K562 (cell line): Measurements from ENCODE around the gene BRF1. TPM values are rescaled to one million over a fixed set of nuclear protein-coding genes. Genes with fewer than 3 reads are reported as not detected.
A peak's percentile ranks its signal among the peaks of the same experiment; 100 is the strongest.
"Not testable (repeated sequence)": the region's sequence is repeated elsewhere in the genome, so short reads cannot be mapped to it uniquely, and the experiment has no call there.

Source experiments
- ATAC-seq: fragments of 200-7000 bp; cut with Tn5 transposase; 3 replicates; pipeline ENCODE4 v1.9.1; 2020; ENCODE audit warnings: moderate library complexity
- BruUV-seq: library from RNA; stranded (reverse); fragments of 400-500 nt; replicated peaks from 2 replicates; lab custom pipeline; 2021; lab: Mats Ljungman, UMichigan
- CTCF ChIA-PET: fragments of 300-600 bp; formaldehyde crosslinking; extraction: SDS; loops from one replicate; lab custom pipeline; 2021; ENCODE audit warnings: low intra/inter-chr PET ratio; lab: Yijun Ruan, JAX
- POLR2A ChIA-PET: fragments of 300-600, 350-650 bp; sonication (Branson Sonifier 250); formaldehyde crosslinking; extraction: SDS; loops from one replicate; lab custom pipeline; 2021; ENCODE audit warnings: antibody characterized with exemption, inconsistent platforms; lab: Yijun Ruan, JAX
- DNase-seq, 4 experiments: peaks; one replicate each; pipeline versions ENCODE4 v3.0.0 to v3.0.0-alpha.2; 2011 to 2018; ENCODE audit warnings: low spot score in 3 of 4, mixed read lengths in 3 of 4; ENCODE audit errors: extremely low read depth in 1 of 4
- FAIRE-seq: peaks from 2 replicates; lab custom pipeline; 2011; peaks lifted over from hg19 to GRCh38; lab: Jason Lieb, UNC
- H2AFZ ChIP-seq: 2 replicates; pipeline ENCODE4 v1.6.0; 2011; ENCODE audit warnings: low read depth, low read length, control low read depth, inconsistent platforms
- H3K27ac ChIP-seq: fragments of 200-600 bp; 3 replicates; pipeline ENCODE4 v1.8.0; 2011; ENCODE audit warnings: low read depth, mild to moderate bottlenecking, control low read depth, inconsistent platforms, low read length, moderate library complexity, mixed read lengths; ENCODE audit errors: extremely low read depth
- H3K27me3 ChIP-seq, 2 experiments: fragments of 300-600 bp in 1 of 2; 2 replicates in 1 of 2; 3 replicates in 1 of 2; pipeline versions ENCODE4 v1.6.0 to v1.8.0; 2011; ENCODE audit warnings: inconsistent platforms in 2 of 2, low read length in 2 of 2, mild to moderate bottlenecking in 1 of 2, mixed read lengths in 1 of 2, moderate library complexity in 1 of 2; ENCODE audit not compliant: control insufficient read depth in 2 of 2, insufficient read depth in 2 of 2
- H3K36me3 ChIP-seq: fragments of 300-600 bp; 3 replicates; pipeline ENCODE4 v1.8.0; 2011; ENCODE audit warnings: mild to moderate bottlenecking, low read length, inconsistent platforms; ENCODE audit not compliant: control insufficient read depth, insufficient read depth
- H3K4me1 ChIP-seq, 2 experiments: fragments of 200-600 bp in 1 of 2; replicated peaks in 1 of 2; 2 replicates in 1 of 2; 3 replicates in 1 of 2; pipeline versions ENCODE4 v1.5.1 to v1.8.0; 2011; ENCODE audit warnings: inconsistent platforms in 2 of 2, low read length in 2 of 2, mild to moderate bottlenecking in 1 of 2, mixed read lengths in 1 of 2, moderate library complexity in 1 of 2; ENCODE audit not compliant: control insufficient read depth in 2 of 2, insufficient read depth in 2 of 2
- H3K4me2 ChIP-seq: 2 replicates; pipeline ENCODE4 v1.6.1; 2011; ENCODE audit warnings: low read length, control low read depth, inconsistent platforms, mixed read lengths; ENCODE audit not compliant: insufficient read depth
- H3K4me3 ChIP-seq: fragments of 200-600 bp; sonication (generic), shearing (Covaris generic); 2 replicates; pipeline ENCODE4 v1.5.1; 2016; ENCODE audit warnings: control low read depth, inconsistent platforms
- H3K79me2 ChIP-seq: fragments of 200-600 bp; 3 replicates; pipeline ENCODE4 v1.8.0; 2011; ENCODE audit warnings: low read length, inconsistent platforms; ENCODE audit not compliant: control insufficient read depth, insufficient read depth
- H3K9ac ChIP-seq, 2 experiments: 2 replicates each; pipeline versions ENCODE4 v1.6.0 to v1.6.1; 2011; ENCODE audit warnings: low read depth in 2 of 2, low read length in 2 of 2, control low read depth in 1 of 2, inconsistent platforms in 1 of 2, mild to moderate bottlenecking in 1 of 2, mixed read lengths in 1 of 2; ENCODE audit not compliant: insufficient read depth in 1 of 2
- H3K9me1 ChIP-seq: one replicate; pipeline ENCODE4 v1.6.0; 2011; ENCODE audit warnings: inconsistent platforms, mild to moderate bottlenecking, low read length, moderate library complexity; ENCODE audit not compliant: control insufficient read depth, insufficient read depth
- H3K9me3 ChIP-seq: replicated peaks from 2 replicates; pipeline ENCODE4 v1.5.1; 2011; ENCODE audit warnings: low read depth, low read length, inconsistent platforms; ENCODE audit not compliant: control insufficient read depth, insufficient read depth
- H4K20me1 ChIP-seq: replicated peaks from 2 replicates; pipeline ENCODE4 v1.6.1; 2011; ENCODE audit warnings: low read length, inconsistent platforms, mixed read lengths; ENCODE audit not compliant: control insufficient read depth, insufficient read depth
- WGBS: fragments of 100-300 bp; shearing (Covaris generic); methylation state at CpG from one replicate; pipeline ENCODE4 v1.1.6; 2016; ENCODE audit warnings: low coverage, mixed read lengths; ENCODE audit not compliant: insufficient coverage; ENCODE audit errors: missing lambda C conversion rate; 5-methylcytosine and 5-hydroxymethylcytosine counted together
- in situ Hi-C: fragments of 300-500 bp; cut with MboI; formaldehyde crosslinking; loops from 4 replicates; pipeline ENCODE4 v1.15.0; 2018; ENCODE audit warnings: inconsistent platforms, mixed read lengths
- intact Hi-C: fragments of 100-400 bp; cut with micrococcal nuclease; formaldehyde crosslinking; loops from 2 replicates; pipeline ENCODE4 v1.14.2; 2022
- polyA plus RNA-seq, 8 experiments: library from polyadenylated mRNA; depleted of rRNA in 4 of 8; stranded (reverse) in 5 of 8; unstranded in 3 of 8; fragments of >200 nt; fragmentation: Nextera tagmentation in 2 of 8; fragmentation: Illumina TruSeq in 1 of 8; extraction: Ambion mirVana in 2 of 8; extraction: Trizol in 1 of 8; gene quantifications; 2 replicates each; pipeline versions ENCODE4 v1.2.1 to v1.2.3, GENCODE V29; 2011 to 2014; ENCODE audit warnings: inconsistent platforms in 1 of 8, missing spikeins in 1 of 8
- total RNA-seq, 7 experiments: library from RNA; depleted of rRNA in 6 of 7; stranded (reverse); fragments of >200 nt in 6 of 7; fragmentation: Illumina TruSeq in 2 of 7; extraction: Trizol in 2 of 7; gene quantifications; 2 replicates each; pipeline versions ENCODE4 v1.2.1 to v1.2.3, GENCODE V29; 2011 to 2021; ENCODE audit warnings: low replicate concordance in 1 of 7
- TF ChIP-seq, protein P1 (sequence below): sonication (generic); formaldehyde crosslinking; IDR thresholded peaks from 2 replicates; pipeline ENCODE4 v1.8.1; 2023; ENCODE audit warnings: mild to moderate bottlenecking, missing genetic modification reagents

Gene BRF1
- total and polyA plus RNA-seq, 9 of the 15 experiments (the other 6 are each of a cell fraction or from before 2014, with no cell fraction given), result 0.14 to 24.6 (median 8.2) TPM

DNA sequence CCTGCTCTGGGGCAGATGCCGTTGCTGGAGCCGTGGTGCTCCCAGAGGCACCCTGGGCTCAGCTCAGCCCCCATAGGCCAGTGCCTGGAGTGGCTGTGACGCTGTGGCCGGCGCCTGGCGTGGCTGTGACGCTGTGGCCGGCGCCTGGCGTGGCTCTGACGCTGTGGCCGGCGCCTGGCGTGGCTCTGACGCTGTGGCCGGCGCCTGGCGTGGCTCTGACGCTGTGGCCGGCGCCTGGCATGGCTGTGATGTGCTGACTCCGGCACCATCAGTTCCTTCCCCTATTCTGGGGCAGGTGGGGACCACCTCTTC lies 34.4 kb upstream of the BRF1 start:
- H3K4me2 ChIP-seq, H3K36me3 ChIP-seq, DNase-seq, H3K27me3 ChIP-seq, CTCF ChIA-PET, in situ Hi-C loops, BruUV-seq, intact Hi-C loops, H3K9ac ChIP-seq, H3K4me3 ChIP-seq, H3K9me3 ChIP-seq, H3K79me2 ChIP-seq, H4K20me1 ChIP-seq, H3K27ac ChIP-seq, FAIRE-seq, ATAC-seq, H2AFZ ChIP-seq, H3K9me1 ChIP-seq: not testable (repeated sequence)
- H3K4me1 ChIP-seq, result peaks cover 0 to 41% of the 10 kb centered on the region in 2 experiments; a peak in 3 of 5 replicates
- WGBS, result 62% methylated on average over 6 of the region's 22 CpGs
- TF ChIP-seq, protein P1, sequence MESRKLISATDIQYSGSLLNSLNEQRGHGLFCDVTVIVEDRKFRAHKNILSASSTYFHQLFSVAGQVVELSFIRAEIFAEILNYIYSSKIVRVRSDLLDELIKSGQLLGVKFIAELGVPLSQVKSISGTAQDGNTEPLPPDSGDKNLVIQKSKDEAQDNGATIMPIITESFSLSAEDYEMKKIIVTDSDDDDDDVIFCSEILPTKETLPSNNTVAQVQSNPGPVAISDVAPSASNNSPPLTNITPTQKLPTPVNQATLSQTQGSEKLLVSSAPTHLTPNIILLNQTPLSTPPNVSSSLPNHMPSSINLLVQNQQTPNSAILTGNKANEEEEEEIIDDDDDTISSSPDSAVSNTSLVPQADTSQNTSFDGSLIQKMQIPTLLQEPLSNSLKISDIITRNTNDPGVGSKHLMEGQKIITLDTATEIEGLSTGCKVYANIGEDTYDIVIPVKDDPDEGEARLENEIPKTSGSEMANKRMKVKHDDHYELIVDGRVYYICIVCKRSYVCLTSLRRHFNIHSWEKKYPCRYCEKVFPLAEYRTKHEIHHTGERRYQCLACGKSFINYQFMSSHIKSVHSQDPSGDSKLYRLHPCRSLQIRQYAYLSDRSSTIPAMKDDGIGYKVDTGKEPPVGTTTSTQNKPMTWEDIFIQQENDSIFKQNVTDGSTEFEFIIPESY, result peak; percentile 66; the same call in 1 of the 2 replicates
- POLR2A ChIA-PET, result interaction anchor here (0.6 kb wide), 1 partner anchor 20 kb away, joined by 3 read pairs; no protein-coding TSS in a partner anchor
